ENCODE measurements around the gene SELENOI. TPM values are rescaled to one million over a fixed set of nuclear protein-coding genes. Genes with fewer than 3 reads are reported as not detected.

The SELENOI gene
- polyA plus RNA-seq, 4 donors, result 4.3 to 36.4 (median 8.2) TPM

GRCh38 chr2:26395394-26395793 lies 49.5 kb downstream of the SELENOI start:
- FAIRE-seq, result no peak
- Histone ChIP-seq H3K27ac (ENCODE audit: low read depth in 1 of 3, low read length in 2 of 3) (no peak overlapping the region), H3K27me3 (ENCODE audit: control insufficient read depth in 3 of 3, insufficient read depth in 3 of 3, low read length in 3 of 3) (no peaks in the 10 kb centered on the region), H3K9me3 (ENCODE audit: control insufficient read depth in 2 of 2, insufficient read depth in 1 of 2, low read depth in 1 of 2, low read length in 1 of 2) (no peaks in the 10 kb centered on the region), H3K4me1 (ENCODE audit: control insufficient read depth in 3 of 3, insufficient read depth in 2 of 3, low read depth in 1 of 3, low read length in 2 of 3) (no peaks in the 10 kb centered on the region), H3K4me3 (ENCODE audit: low read depth in 1 of 3, low read length in 3 of 3) (no peak overlapping the region), H3K36me3 (ENCODE audit: control insufficient read depth in 3 of 3, insufficient read depth in 2 of 3, low read depth in 1 of 3, low read length in 3 of 3) (peaks cover 0 to 11% (median 9%) of the 10 kb centered on the region in 3 donors)
- 70 to 77% (median 74%) methylated on average over 4 of the region's 4 CpGs for WGBS, 3 donors
- DNase-seq, result no peak

GRCh38 chr2:26396734-26397298 lies 50.9 kb downstream of the SELENOI start:
- DNase-seq, result no peak
- no peak for FAIRE-seq
- H3K4me1 ChIP-seq (ENCODE audit: control insufficient read depth in 3 of 3, insufficient read depth in 2 of 3, low read depth in 1 of 3, low read length in 2 of 3), result peaks cover 0 to under 1% (median 0%) of the 10 kb centered on the region in 3 donors
- peaks cover 0 to 11% (median 9%) of the 10 kb centered on the region in 3 donors for H3K36me3 ChIP-seq (ENCODE audit: control insufficient read depth in 3 of 3, insufficient read depth in 2 of 3, low read depth in 1 of 3, low read length in 3 of 3)
- WGBS, 3 donors, result 88 to 90% (median 88%) methylated on average over 5 of the region's 5 CpGs
- H3K27me3 ChIP-seq (ENCODE audit: control insufficient read depth in 3 of 3, insufficient read depth in 3 of 3, low read length in 3 of 3), result peaks cover 0 to 5% (median 0%) of the 10 kb centered on the region in 3 donors
- H3K27ac ChIP-seq (ENCODE audit: low read depth in 1 of 3, low read length in 2 of 3), result no peak overlapping the region
- H3K4me3 ChIP-seq (ENCODE audit: low read depth in 1 of 3, low read length in 3 of 3), result no peak overlapping the region
- no peaks in the 10 kb centered on the region for H3K9me3 ChIP-seq (ENCODE audit: control insufficient read depth in 2 of 2, insufficient read depth in 1 of 2, low read depth in 1 of 2, low read length in 1 of 2)

- FAIRE-seq, result no peak
- 49 to 64% (median 56%) methylated on average over 4 of the region's 4 CpGs for WGBS, 3 donors
- H3K27me3 ChIP-seq (ENCODE audit: control insufficient read depth in 3 of 3, insufficient read depth in 3 of 3, low read length in 3 of 3), result peaks cover 0 to 5% (median 0%) of the 10 kb centered on the region in 3 donors
These were observed 53.9 kb downstream of the SELENOI start for GRCh38 chr2:26399771-26400376.

GRCh38 chr2:26400723-26401122 lies 54.8 kb downstream of the SELENOI start:
- FAIRE-seq, result no peak
- WGBS, 3 donors, result 68 to 83% (median 80%) methylated on average over 5 of the region's 5 CpGs

More at GRCh38 chr2:26399771-26400376, 53.9 kb downstream of the SELENOI start:
- no peak overlapping the region for H3K4me3 ChIP-seq (ENCODE audit: low read depth in 1 of 3, low read length in 3 of 3)
- H3K36me3 ChIP-seq (ENCODE audit: control insufficient read depth in 3 of 3, insufficient read depth in 2 of 3, low read depth in 1 of 3, low read length in 3 of 3), result peaks cover 0 to 6% (median 5%) of the 10 kb centered on the region in 3 donors
- DNase-seq, result no peak
- H3K4me1 ChIP-seq (ENCODE audit: control insufficient read depth in 3 of 3, insufficient read depth in 2 of 3, low read depth in 1 of 3, low read length in 2 of 3), result peaks cover 0 to 5% (median 0%) of the 10 kb centered on the region in 3 donors
- H3K27ac ChIP-seq (ENCODE audit: low read depth in 1 of 3, low read length in 2 of 3), result no peak overlapping the region
- H3K9me3 ChIP-seq (ENCODE audit: control insufficient read depth in 2 of 2, insufficient read depth in 1 of 2, low read depth in 1 of 2, low read length in 1 of 2), result no peaks in the 10 kb centered on the region

GRCh38 chr2:26401739-26402541 lies 56.0 kb downstream of the SELENOI start, which contains the start of gene DRC1:
DRC1 (plus strand) TSS chr2:26401920; CDS start chr2:26401990, 70 bp downstream.
- no peak within 1 kb of the TSS for H3K27ac ChIP-seq (ENCODE audit: low read depth in 1 of 3, low read length in 2 of 3)
- FAIRE-seq (no peak), DNase-seq (peak; percentile 65 to 88)
- H3K9me3 ChIP-seq (ENCODE audit: control insufficient read depth in 2 of 2, insufficient read depth in 1 of 2, low read depth in 1 of 2, low read length in 1 of 2), result no peaks in the 10 kb centered on the region
- H3K4me3 ChIP-seq (ENCODE audit: low read depth in 1 of 3, low read length in 3 of 3), result peak within 1 kb of the TSS in 1 of 3 donors; percentile 35
- H3K36me3 ChIP-seq (ENCODE audit: control insufficient read depth in 3 of 3, insufficient read depth in 2 of 3, low read depth in 1 of 3, low read length in 3 of 3), result peaks cover 0 to 2% (median 0%) of the 10 kb centered on the region in 3 donors
- WGBS, 3 donors, result 15 to 21% (median 16%) methylated on average over 57 to 63 of the region's 63 CpGs
- peaks cover 0 to 5% (median 0%) of the 10 kb centered on the region in 3 donors for H3K27me3 ChIP-seq (ENCODE audit: control insufficient read depth in 3 of 3, insufficient read depth in 3 of 3, low read length in 3 of 3)
- H3K4me1 ChIP-seq (ENCODE audit: control insufficient read depth in 3 of 3, insufficient read depth in 2 of 3, low read depth in 1 of 3, low read length in 2 of 3), result peaks cover 0 to 5% (median 0%) of the 10 kb centered on the region in 3 donors

More at GRCh38 chr2:26400723-26401122, 54.8 kb downstream of the SELENOI start:
- Histone ChIP-seq H3K36me3 (ENCODE audit: control insufficient read depth in 3 of 3, insufficient read depth in 2 of 3, low read depth in 1 of 3, low read length in 3 of 3) (peaks cover 0 to 3% (median 2%) of the 10 kb centered on the region in 3 donors), H3K27ac (ENCODE audit: low read depth in 1 of 3, low read length in 2 of 3) (no peak overlapping the region), H3K27me3 (ENCODE audit: control insufficient read depth in 3 of 3, insufficient read depth in 3 of 3, low read length in 3 of 3) (peaks cover 0 to 5% (median 0%) of the 10 kb centered on the region in 3 donors), H3K4me3 (ENCODE audit: low read depth in 1 of 3, low read length in 3 of 3) (no peak overlapping the region), H3K9me3 (ENCODE audit: control insufficient read depth in 2 of 2, insufficient read depth in 1 of 2, low read depth in 1 of 2, low read length in 1 of 2) (no peaks in the 10 kb centered on the region), H3K4me1 (ENCODE audit: control insufficient read depth in 3 of 3, insufficient read depth in 2 of 3, low read depth in 1 of 3, low read length in 2 of 3) (peaks cover 0 to 5% (median 0%) of the 10 kb centered on the region in 3 donors)
- no peak for DNase-seq

- no peak overlapping the region for H3K4me3 ChIP-seq (ENCODE audit: low read depth in 1 of 3, low read length in 3 of 3)
- no peaks in the 10 kb centered on the region for H3K36me3 ChIP-seq (ENCODE audit: control insufficient read depth in 3 of 3, insufficient read depth in 2 of 3, low read depth in 1 of 3, low read length in 3 of 3)
- no peak for FAIRE-seq
- WGBS, 3 donors, result 60 to 70% (median 61%) methylated on average over 9 of the region's 9 CpGs
- H3K9me3 ChIP-seq (ENCODE audit: control insufficient read depth in 2 of 2, insufficient read depth in 1 of 2, low read depth in 1 of 2, low read length in 1 of 2), result no peaks in the 10 kb centered on the region
- no peak overlapping the region for H3K27ac ChIP-seq (ENCODE audit: low read depth in 1 of 3, low read length in 2 of 3)
- no peaks in the 10 kb centered on the region for H3K4me1 ChIP-seq (ENCODE audit: control insufficient read depth in 3 of 3, insufficient read depth in 2 of 3, low read depth in 1 of 3, low read length in 2 of 3)
- DNase-seq, result no peak
- no peaks in the 10 kb centered on the region for H3K27me3 ChIP-seq (ENCODE audit: control insufficient read depth in 3 of 3, insufficient read depth in 3 of 3, low read length in 3 of 3)
These were observed 61.6 kb downstream of the SELENOI start for GRCh38 chr2:26407526-26407925.

GRCh38 chr2:26409785-26410184 lies 63.8 kb downstream of the SELENOI start:
- DNase-seq (no peak), FAIRE-seq (no peak)
- H3K27me3 ChIP-seq (ENCODE audit: control insufficient read depth in 3 of 3, insufficient read depth in 3 of 3, low read length in 3 of 3), result no peaks in the 10 kb centered on the region
- no peak overlapping the region for H3K4me3 ChIP-seq (ENCODE audit: low read depth in 1 of 3, low read length in 3 of 3)
- no peak overlapping the region for H3K27ac ChIP-seq (ENCODE audit: low read depth in 1 of 3, low read length in 2 of 3)
- H3K36me3 ChIP-seq (ENCODE audit: control insufficient read depth in 3 of 3, insufficient read depth in 2 of 3, low read depth in 1 of 3, low read length in 3 of 3), result no peaks in the 10 kb centered on the region
- H3K9me3 ChIP-seq (ENCODE audit: control insufficient read depth in 2 of 2, insufficient read depth in 1 of 2, low read depth in 1 of 2, low read length in 1 of 2), result no peaks in the 10 kb centered on the region
- WGBS, 3 donors, result 45 to 89% (median 77%) methylated on average over 1 of the region's 1 CpG
- H3K4me1 ChIP-seq (ENCODE audit: control insufficient read depth in 3 of 3, insufficient read depth in 2 of 3, low read depth in 1 of 3, low read length in 2 of 3), result no peaks in the 10 kb centered on the region

GRCh38 chr2:26410764-26411243 lies 64.9 kb downstream of the SELENOI start:
- no peaks in the 10 kb centered on the region for H3K4me1 ChIP-seq (ENCODE audit: control insufficient read depth in 3 of 3, insufficient read depth in 2 of 3, low read depth in 1 of 3, low read length in 2 of 3)
- no peak overlapping the region for H3K4me3 ChIP-seq (ENCODE audit: low read depth in 1 of 3, low read length in 3 of 3)
- WGBS, 3 donors, result 82 to 94% (median 92%) methylated on average over 2 of the region's 2 CpGs
- no peaks in the 10 kb centered on the region for H3K9me3 ChIP-seq (ENCODE audit: control insufficient read depth in 2 of 2, insufficient read depth in 1 of 2, low read depth in 1 of 2, low read length in 1 of 2)
- no peak overlapping the region for H3K27ac ChIP-seq (ENCODE audit: low read depth in 1 of 3, low read length in 2 of 3)
- H3K36me3 ChIP-seq (ENCODE audit: control insufficient read depth in 3 of 3, insufficient read depth in 2 of 3, low read depth in 1 of 3, low read length in 3 of 3), result no peaks in the 10 kb centered on the region
- no peaks in the 10 kb centered on the region for H3K27me3 ChIP-seq (ENCODE audit: control insufficient read depth in 3 of 3, insufficient read depth in 3 of 3, low read length in 3 of 3)
- no peak for FAIRE-seq
- no peak for DNase-seq

Measured in small intestine (tissue), 7 donors.